NCI-H748 treated with DMSO at 0.1 percent for 48 hours (cell line): ENCODE data around the gene LRIT3.

Experiments used
- DNase-seq: peaks from one replicate; lab custom pipeline; 2025; lab: John Stamatoyannopoulos, UW

LRIT3 gene

GRCh38 chr4:109847896-109848442 is at the start of gene LRIT3:
Gene LRIT3 (plus strand): TSS chr4:109848107. CDS start chr4:109848202, 95 bp downstream.
- DNase-seq, result no peak

- no peak for DNase-seq
Observed at GRCh38 chr4:109798866-109799265, 49.0 kb upstream of the LRIT3 start.

GRCh38 chr4:109801099-109801789 is 46.7 kb upstream of the LRIT3 start:
- no peak for DNase-seq

GRCh38 chr4:109801895-109802319 is 46.0 kb upstream of the LRIT3 start, which contains the start of gene CFI:
Gene CFI (minus strand): TSS chr4:109801999. CDS start chr4:109801971, 28 bp downstream.
- DNase-seq, result no peak

GRCh38 chr4:109803924-109804571 is 43.9 kb upstream of the LRIT3 start:
- peak; percentile 50 for DNase-seq

- DNase-seq, result no peak
Observed at GRCh38 chr4:109809655-109810054, 38.3 kb upstream of the LRIT3 start.

GRCh38 chr4:109810552-109811387 is 37.1 kb upstream of the LRIT3 start:
- DNase-seq, result no peak

- no peak for DNase-seq
Observed at GRCh38 chr4:109811707-109812106, 36.2 kb upstream of the LRIT3 start.

GRCh38 chr4:109815151-109816081 is 32.5 kb upstream of the LRIT3 start, which contains the start of gene GAR1:
Gene GAR1 (plus strand): TSS chr4:109815762. CDS start chr4:109816165, 403 bp downstream.
- peak; percentile 67 for DNase-seq

- DNase-seq, result no peak
Observed at GRCh38 chr4:109816082-109816442, 31.8 kb upstream of the LRIT3 start.

GRCh38 chr4:109816894-109817293 is 31.0 kb upstream of the LRIT3 start:
- DNase-seq, result no peak

GRCh38 chr4:109818268-109818667 is 29.6 kb upstream of the LRIT3 start:
- no peak for DNase-seq

GRCh38 chr4:109820563-109820962 is 27.3 kb upstream of the LRIT3 start:
- no peak for DNase-seq

- no peak for DNase-seq
Observed at GRCh38 chr4:109821185-109821584, 26.7 kb upstream of the LRIT3 start.

GRCh38 chr4:109826719-109827118 is 21.2 kb upstream of the LRIT3 start:
- no peak for DNase-seq

- no peak for DNase-seq
Observed at GRCh38 chr4:109827672-109828071, 20.2 kb upstream of the LRIT3 start, which contains the start of gene RRH. Gene RRH (plus strand): TSS chr4:109827972. CDS start chr4:109828028, 56 bp downstream.

GRCh38 chr4:109833756-109834155 is 14.2 kb upstream of the LRIT3 start:
- no peak for DNase-seq

- no peak for DNase-seq
Observed at GRCh38 chr4:109836985-109837384, 10.9 kb upstream of the LRIT3 start.

- DNase-seq, result no peak
Observed at GRCh38 chr4:109846395-109847098, 1.4 kb upstream of the LRIT3 start.

GRCh38 chr4:109848501-109848900 is 594 bp downstream of the LRIT3 start:
- no peak for DNase-seq
